A549 treated with RU486 at 1 μM for 4 hours (cell line): ENCODE results near the gene RPL10. TPM values are rescaled to one million over a fixed set of nuclear protein-coding genes. Genes with fewer than 3 reads are reported as not detected.

Experiments used
- total RNA-seq: library from RNA; stranded (reverse); fragments of 200-300 nt; extraction: Qiagen RNA extraction; gene quantifications from 5 replicates; pipeline ENCODE4 v1.2.3, GENCODE V29; 2022; ENCODE audit warnings: low read depth

Gene RPL10
- total RNA-seq, result 5,191 to 5,756 TPM (median 5,342 TPM) in 5 replicates

DNA sequence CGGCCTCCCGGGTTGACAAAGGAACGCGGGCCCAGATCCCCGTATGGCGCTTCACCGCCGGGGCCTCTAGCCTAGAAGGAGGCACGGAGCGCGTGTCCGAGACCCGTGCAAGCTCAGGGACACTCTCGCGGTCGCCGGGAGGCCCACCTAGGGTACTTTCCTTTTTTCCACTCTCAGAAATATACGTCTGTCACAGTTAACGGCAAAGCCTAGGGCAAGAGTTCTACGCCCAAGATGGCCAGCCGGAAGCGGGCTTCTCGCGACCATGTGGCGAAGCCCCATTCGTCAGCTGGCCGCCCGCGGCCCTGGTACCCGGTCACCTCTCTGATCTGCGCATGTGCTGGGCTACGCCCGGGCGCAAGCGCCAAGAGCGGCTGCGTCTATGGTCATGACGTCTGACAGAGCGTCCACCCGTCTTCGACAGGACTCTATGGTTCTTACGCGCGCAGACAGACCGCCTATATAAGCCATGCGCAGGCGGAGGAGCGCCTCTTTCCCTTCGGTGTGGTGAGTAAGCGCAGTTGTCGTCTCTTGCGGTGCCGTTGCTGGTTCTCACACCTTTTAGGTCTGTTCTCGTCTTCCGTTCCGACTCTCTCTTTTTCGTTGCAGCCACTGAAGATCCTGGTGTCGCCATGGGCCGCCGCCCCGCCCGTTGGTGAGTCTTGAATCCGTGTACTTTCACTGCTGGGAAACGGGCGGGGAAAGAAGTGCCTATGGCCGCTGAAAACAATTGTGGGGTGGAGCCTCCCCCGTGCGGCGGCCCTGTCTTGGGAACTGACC, at the start of gene RPL10:
RPL10 (plus strand) TSS at position 490 of the 780 bp plus-strand sequence; CDS start at position 633, 143 bp downstream.

DNA sequence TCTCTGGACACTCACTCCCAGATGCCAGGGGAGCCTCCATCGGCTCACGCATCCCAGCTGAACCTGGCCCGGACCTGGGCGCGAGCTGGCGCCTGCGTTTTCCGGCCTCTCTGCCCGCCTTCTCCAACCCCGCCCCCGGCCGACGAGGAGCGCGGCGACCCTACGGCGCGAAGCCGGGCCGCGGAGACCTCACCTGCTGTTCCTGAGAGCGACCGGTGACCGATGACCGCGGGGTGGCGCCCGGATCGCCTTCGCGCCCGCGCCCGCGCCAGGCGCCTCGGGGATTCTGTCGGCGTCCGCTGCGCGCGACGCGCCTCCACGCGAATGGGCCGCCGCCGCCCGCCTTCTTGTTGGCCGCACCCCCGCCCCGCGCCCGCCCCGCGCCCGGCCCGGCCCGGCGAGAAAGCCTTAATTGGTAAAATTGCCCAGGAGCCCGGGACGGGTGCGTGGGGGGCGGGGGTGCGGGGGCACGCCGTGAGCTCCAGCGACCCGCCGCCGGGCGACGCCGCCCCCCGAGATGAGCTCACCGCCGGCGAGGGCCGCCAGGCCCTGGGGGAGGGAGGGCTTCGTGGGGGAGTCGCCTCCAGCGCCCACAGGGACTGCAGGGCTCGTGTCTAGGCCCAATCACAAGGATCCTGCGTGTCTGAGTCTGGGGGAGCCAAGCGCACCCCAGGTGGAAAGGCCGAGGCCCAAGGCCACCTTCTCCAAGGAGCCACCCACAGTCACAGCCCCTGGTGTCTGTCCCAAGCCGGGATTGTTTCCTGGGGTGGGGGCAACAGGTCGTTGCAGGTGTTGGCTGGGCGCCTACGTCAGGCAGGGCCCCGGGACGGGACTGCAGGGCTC, 23.6 kb upstream of the RPL10 start, which contains the start of gene FLNA:
FLNA (minus strand) TSS at position 322 of the 843 bp plus-strand sequence. CDS start 3,389 bp downstream, outside the sequence.

DNA sequence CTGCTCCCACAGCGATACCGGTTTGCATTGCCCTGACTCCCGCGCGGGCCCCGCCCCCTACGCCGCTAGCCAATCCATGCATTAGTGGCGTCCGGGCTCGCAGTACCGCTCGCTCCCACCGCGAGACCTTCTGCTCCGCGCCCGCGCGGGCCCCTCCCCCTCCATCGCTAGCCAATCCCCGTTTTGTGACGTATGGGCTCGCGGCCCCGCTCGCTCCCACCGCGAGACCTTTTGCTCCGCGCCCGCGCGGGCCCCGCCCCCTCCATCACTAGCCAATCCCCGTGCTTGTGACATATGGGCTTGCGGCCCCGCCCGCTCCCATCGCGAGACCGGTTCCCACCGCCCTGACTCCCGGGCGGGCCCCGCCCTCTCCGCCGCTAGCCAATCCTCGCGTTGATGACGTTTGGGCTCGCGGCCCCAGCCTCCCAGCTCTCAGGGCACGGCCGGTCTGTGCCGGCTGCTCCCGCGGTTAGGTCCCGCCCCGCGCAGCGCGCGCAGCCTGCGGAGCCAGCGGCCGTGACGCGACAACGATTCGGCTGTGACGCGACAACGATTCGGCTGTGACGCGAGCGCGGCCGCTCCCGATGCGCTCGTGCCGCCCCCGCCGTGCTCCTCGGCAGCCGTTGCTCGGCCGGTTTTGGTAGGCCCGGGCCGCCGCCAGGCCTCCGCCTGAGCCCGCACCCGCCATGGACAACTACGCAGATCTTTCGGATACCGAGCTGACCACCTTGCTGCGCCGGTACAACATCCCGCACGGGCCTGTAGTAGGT, 19.2 kb upstream of the RPL10 start, which contains the start of gene EMD:
EMD (plus strand) TSS at position 497 of the 770 bp plus-strand sequence; CDS start at position 687, 190 bp downstream.

DNA sequence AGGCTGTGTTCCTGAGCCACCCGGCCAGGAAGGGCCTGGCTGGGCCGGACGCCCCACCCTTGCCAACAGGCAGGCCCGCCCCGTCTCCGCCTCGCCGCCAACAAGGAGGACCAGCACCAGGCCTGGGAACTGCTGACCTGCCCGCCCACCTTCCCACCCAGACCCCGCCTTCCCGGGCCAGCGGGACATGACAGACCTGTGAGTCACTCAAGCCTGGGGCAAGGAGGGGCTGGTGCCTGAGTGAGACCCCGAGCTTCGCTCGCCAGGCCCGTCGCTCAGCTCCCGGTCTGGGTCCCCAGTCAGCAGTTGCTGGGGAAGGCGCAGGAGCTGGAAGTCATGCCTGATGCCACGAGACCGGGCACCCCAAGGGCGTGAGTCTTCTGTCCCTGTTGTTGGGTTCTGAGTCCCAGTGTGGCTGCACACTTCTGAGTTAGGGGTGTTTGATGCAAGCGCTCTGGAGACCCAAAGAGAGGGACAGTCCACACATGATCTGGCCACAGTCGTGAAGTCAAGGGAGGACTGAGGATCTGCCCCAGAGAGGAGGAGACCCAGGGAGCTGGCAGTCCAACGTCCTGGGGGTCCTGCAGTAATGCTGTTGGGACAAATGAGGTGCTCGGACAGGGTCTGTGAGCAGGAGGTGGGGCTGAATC, 11.2 kb downstream of the RPL10 start, which contains the start of gene DNASE1L1:
DNASE1L1 (minus strand) TSS at position 33 of the 650 bp plus-strand sequence. CDS start 3,686 bp downstream, outside the sequence.

DNA sequence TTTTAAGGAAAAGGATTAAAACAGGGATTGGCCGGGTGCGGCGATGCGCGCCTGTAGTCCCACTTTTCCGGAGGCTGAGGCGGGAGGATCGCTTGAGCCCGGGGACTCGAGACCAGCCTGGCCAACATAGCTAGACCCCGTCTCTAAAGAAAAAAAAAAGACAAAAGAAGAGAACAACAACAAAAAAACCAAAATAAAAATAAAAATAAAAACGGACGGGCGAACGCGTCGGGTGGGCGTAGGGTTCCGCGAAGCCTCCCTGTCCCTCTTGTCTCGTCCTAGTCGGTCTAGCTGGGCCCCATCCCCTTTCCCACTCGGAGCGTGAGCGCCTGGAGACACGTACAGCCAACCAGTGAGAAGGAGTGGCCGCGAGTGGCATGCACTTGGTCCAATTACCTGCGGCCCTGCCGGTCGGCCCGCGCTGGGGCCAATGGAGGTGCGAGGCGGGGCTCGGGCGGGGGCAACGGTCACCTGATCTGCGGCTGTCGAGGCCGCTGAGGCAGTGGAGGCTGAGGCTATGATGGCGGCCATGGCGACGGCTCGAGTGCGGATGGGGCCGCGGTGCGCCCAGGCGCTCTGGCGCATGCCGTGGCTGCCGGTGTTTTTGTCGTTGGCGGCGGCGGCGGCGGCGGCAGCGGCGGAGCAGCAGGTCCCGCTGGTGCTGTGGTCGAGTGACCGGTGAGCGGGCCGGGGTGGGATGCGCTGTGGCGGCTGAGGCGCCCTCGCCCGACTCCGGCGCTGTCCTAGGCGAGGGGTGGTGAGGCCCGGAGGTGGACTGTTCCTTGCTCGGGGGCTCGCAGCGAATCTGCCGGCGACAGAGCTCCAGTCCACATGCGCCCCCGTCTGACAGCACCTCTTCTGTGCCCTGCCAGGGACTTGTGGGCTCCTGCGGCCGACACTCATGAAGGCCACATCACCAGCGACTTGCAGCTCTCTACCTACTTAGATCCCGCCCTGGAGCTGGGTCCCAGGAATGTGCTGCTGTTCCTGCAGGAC, 30.3 kb downstream of the RPL10 start, which contains the start of gene ATP6AP1:
ATP6AP1 (plus strand) TSS at position 502 of the 996 bp plus-strand sequence; CDS start at position 518, 16 bp downstream.

DNA sequence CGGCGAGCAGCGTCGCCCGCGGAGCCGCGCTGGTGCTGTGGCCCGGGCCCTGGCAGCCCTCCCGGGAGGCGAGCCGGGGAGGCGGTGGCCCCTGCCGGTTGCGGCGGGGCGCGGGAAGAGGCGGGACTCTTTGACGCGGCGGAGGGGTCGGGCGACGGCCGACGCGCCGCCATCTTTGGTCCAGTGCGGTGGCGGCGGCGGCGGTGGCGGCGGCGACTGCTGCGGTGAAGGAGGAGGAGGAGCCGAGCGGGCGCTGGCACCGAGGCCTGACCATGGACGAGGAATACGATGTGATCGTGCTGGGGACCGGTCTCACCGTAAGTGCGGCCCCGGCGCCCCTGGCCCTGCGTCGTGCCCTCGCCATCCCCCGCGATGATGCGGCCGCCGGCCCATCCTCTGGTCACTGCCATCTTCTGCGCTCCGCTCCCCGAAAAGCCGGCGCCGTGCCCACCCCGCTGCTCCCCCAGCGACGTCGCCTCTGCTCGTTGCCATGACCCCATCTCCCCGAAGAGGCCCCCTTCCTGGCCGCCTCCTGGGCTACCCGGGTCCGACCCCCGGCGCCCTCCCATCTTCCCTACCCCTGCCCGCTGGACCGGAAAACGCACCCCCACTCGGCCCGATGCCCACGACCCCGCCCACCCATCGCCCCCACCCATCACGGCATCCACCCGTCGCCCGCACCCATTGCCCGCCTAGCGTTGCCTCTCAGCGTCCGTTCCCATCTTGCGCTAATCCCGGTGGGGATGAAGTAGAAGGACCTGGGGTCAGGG, 39.0 kb downstream of the RPL10 start, which contains the start of gene GDI1:
GDI1 (plus strand) TSS at position 172 of the 770 bp plus-strand sequence; CDS start at position 273, 101 bp downstream.

DNA sequence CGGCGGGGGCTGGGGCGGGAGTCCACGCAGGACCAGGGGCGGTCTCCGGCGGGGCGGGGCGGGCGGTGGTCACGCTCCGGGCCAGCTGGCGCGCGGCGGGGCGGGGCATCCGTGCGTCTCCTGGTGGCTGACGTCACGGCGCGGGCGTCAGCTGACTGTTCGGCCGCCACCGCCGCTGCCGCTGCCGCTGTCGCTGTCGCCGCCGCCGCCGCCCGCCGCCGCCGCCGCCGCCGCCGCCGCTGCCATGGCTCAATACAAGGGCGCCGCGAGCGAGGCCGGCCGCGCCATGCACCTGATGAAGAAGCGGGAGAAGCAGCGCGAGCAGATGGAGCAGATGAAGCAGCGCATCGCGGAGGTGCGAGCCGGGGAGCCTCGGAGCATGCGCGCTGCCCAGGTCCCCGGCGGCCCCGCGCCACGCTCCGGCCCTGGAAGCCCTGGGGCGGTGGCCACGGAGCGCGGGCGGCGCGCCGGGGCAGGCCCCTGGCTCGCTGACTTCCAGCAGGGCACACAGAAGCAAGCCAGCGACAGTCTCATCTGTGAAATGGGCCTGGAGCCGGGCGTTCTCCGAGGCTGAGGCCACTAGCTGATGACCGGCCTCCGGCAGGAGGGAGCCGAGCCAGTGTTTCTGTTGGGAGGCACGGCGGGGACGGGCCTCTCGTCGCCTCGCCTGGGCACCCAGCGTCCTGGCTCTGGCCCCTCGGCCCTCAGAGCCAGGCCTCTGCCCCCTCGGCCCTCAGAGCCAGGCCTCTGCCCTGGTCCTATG, 46.0 kb downstream of the RPL10 start, which contains the start of gene FAM50A:
FAM50A (plus strand) TSS at position 150 of the 763 bp plus-strand sequence; CDS start at position 245, 95 bp downstream.

Other genes with a start within 250 kb of the RPL10 start
- gene OPN1MW, start 215.8 kb upstream of the RPL10 start, total RNA-seq, result not detected in 5 replicates
- gene OPN1MW2, start 178.6 kb upstream of the RPL10 start, total RNA-seq, result not detected in 5 replicates
- gene OPN1MW3, start 140.8 kb upstream of the RPL10 start, total RNA-seq, result not detected in 5 replicates
- not detected in 5 replicates for gene TEX28, start 103.3 kb upstream of the RPL10 start, total RNA-seq
- not detected in 5 replicates for gene TKTL1, start 102.6 kb upstream of the RPL10 start, total RNA-seq
- 1,374 to 1,670 TPM (median 1,583 TPM) in 5 replicates for gene FLNA, start 23.7 kb upstream of the RPL10 start, total RNA-seq
- 127 to 170 TPM (median 155 TPM) in 5 replicates for gene EMD, start 19.1 kb upstream of the RPL10 start, total RNA-seq
- 20.6 to 30.0 TPM (median 26.9 TPM) in 5 replicates for gene DNASE1L1, start 10.9 kb downstream of the RPL10 start, total RNA-seq
- 29.0 to 38.9 TPM (median 33.3 TPM) in 5 replicates for gene TAFAZZIN, start 13.2 kb downstream of the RPL10 start, total RNA-seq
- 72.3 to 108 TPM (median 104 TPM) in 5 replicates for gene ATP6AP1, start 30.3 kb downstream of the RPL10 start, total RNA-seq
- 88.0 to 102 TPM (median 92.6 TPM) in 5 replicates for gene GDI1, start 38.8 kb downstream of the RPL10 start, total RNA-seq
- 89.4 to 122 TPM (median 110 TPM) in 5 replicates for gene FAM50A, start 45.8 kb downstream of the RPL10 start, total RNA-seq
- 8.6 to 15.9 TPM (median 10.8 TPM) in 5 replicates for gene PLXNA3, start 59.9 kb downstream of the RPL10 start, total RNA-seq
- 48.7 to 73.2 TPM (median 69.0 TPM) in 5 replicates for gene LAGE3, start 80.9 kb downstream of the RPL10 start, total RNA-seq
- 57.8 to 73.0 TPM (median 60.0 TPM) in 5 replicates for gene UBL4A, start 88.2 kb downstream of the RPL10 start, total RNA-seq
- 31.5 to 42.6 TPM (median 39.9 TPM) in 5 replicates for gene SLC10A3, start 92.3 kb downstream of the RPL10 start, total RNA-seq
- gene FAM3A, start 117.9 kb downstream of the RPL10 start, total RNA-seq, result 30.7 to 46.1 TPM (median 43.4 TPM) in 5 replicates
- 1,384 to 1,559 TPM (median 1,513 TPM) in 5 replicates for gene G6PD, start 148.5 kb downstream of the RPL10 start, total RNA-seq
- 34.1 to 45.7 TPM (median 42.8 TPM) in 5 replicates for gene IKBKG, start 149.2 kb downstream of the RPL10 start, total RNA-seq
- gene CTAG1A, start 186.8 kb downstream of the RPL10 start, total RNA-seq, result not detected in 5 replicates
- not detected in 5 replicates for gene CTAG1B, start 220.9 kb downstream of the RPL10 start, total RNA-seq